Lung (tissue), 12 donors: Measurements from ENCODE around the gene PTCH2. TPM values are rescaled to one million over a fixed set of nuclear protein-coding genes. Genes with fewer than 3 reads are reported as not detected.

Experiments used
- ATAC-seq: fragments of 200-7000 bp; cut with Tn5 transposase; one replicate; pipeline ENCODE4 v1.9.1; 2020; ENCODE audit warnings: moderate number of reproducible peaks; ENCODE audit not compliant: insufficient read depth, low FRiP score
- DNase-seq, 3 donors: peaks; one replicate each; pipeline ENCODE4 v3.0.0-alpha.2; 2013 to 2017
- H3K27ac ChIP-seq, 2 donors: one replicate each; pipeline ENCODE4 v1.5.1; 2013; ENCODE audit warnings: mild to moderate bottlenecking in 2 of 2, moderate library complexity in 2 of 2, control low read depth in 1 of 2, inconsistent platforms in 1 of 2, low read depth in 1 of 2, low read length in 1 of 2
- H3K27me3 ChIP-seq, 3 donors: one replicate each; pipeline ENCODE4 v1.5.1; 2013; ENCODE audit warnings: low read length in 2 of 3; ENCODE audit not compliant: control insufficient read depth in 3 of 3, insufficient read depth in 3 of 3
- H3K36me3 ChIP-seq, 4 donors: one replicate each; pipeline ENCODE4 v1.5.1; 2013; ENCODE audit warnings: low read length in 4 of 4, mild to moderate bottlenecking in 1 of 4, moderate library complexity in 1 of 4; ENCODE audit not compliant: control insufficient read depth in 4 of 4, insufficient read depth in 4 of 4
- H3K4me1 ChIP-seq, 5 donors: one replicate each; pipeline ENCODE4 v1.5.1; 2013; ENCODE audit warnings: low read length in 5 of 5, mild to moderate bottlenecking in 2 of 5, moderate library complexity in 1 of 5; ENCODE audit not compliant: control insufficient read depth in 5 of 5, insufficient read depth in 5 of 5
- H3K4me3 ChIP-seq: one replicate; pipeline ENCODE4 v1.5.1; 2013; ENCODE audit warnings: mild to moderate bottlenecking, control low read depth, moderate library complexity
- H3K9ac ChIP-seq, 2 donors: one replicate each; pipeline ENCODE4 v1.5.1; 2013; ENCODE audit warnings: low read length in 2 of 2, control low read depth in 1 of 2; ENCODE audit not compliant: insufficient read depth in 1 of 2
- H3K9me3 ChIP-seq, 4 donors: one replicate each; pipeline ENCODE4 v1.5.1; 2013; ENCODE audit warnings: low read length in 3 of 4, mild to moderate bottlenecking in 1 of 4, moderate library complexity in 1 of 4; ENCODE audit not compliant: control insufficient read depth in 4 of 4, insufficient read depth in 3 of 4
- CTCF ChIP-seq: IDR thresholded peaks from 2 replicates; pipeline ENCODE4 v1.5.1; 2012; ENCODE audit warnings: mild to moderate bottlenecking; ENCODE audit errors: control extremely low read depth, extremely low read depth
- WGBS, 2 donors: extraction: QIAGEN DNeasy Blood & Tissue Kit; methylation state at CpG; one replicate each; pipeline ENCODE4 v1.1.7; 2013; 5-methylcytosine and 5-hydroxymethylcytosine counted together
- polyA plus RNA-seq, 2 donors: library from polyadenylated mRNA; stranded (reverse); fragments of 200-250 nt; gene quantifications; one replicate each; pipeline ENCODE4 v1.2.1, GENCODE V29; 2013
- total RNA-seq, 2 donors: library from RNA; depleted of rRNA in 1 of 2; stranded (reverse); fragments of >200 nt in 1 of 2; gene quantifications; one replicate each; pipeline ENCODE4 v1.2.1, GENCODE V29; 2014 to 2021
- donor health status: control.
- donor health status: control.
- donor health status: Bipolar disorder and iron deficiency.
- donor health status: healthy.
- donor health status: DM: yes; HTN: yes; CAD: no.

PTCH2 gene
- total and polyA plus RNA-seq, 4 donors = 0.37 to 1.7 (median 0.66) TPM

GRCh38 chr1:44792736-44793502, 50.1 kb downstream of the PTCH2 start:
- ATAC-seq = no peak
- Histone ChIP-seq H3K4me3 (no peak overlapping the region), H3K9ac (no peak overlapping the region), H3K27ac (peak overlapping the region in 1 of 2 donors; percentile 11), H3K27me3 (no peaks in the 10 kb centered on the region), H3K36me3 (no peaks in the 10 kb centered on the region), H3K9me3 (no peaks in the 10 kb centered on the region), H3K4me1 (no peaks in the 10 kb centered on the region)
- DNase-seq = no peak
- WGBS, 2 donors = 85 to 91% methylated on average over 9 of the region's 9 CpGs
- no peak for TF ChIP-seq CTCF

- ATAC-seq (no peak), DNase-seq (no peak)
- no peaks in the 10 kb centered on the region for H3K27me3 ChIP-seq
- no peak overlapping the region for H3K4me3 ChIP-seq
- H3K4me1 ChIP-seq = peaks cover 0 to 2% (median 0%) of the 10 kb centered on the region in 5 donors
- no peaks in the 10 kb centered on the region for H3K36me3 ChIP-seq
- H3K27ac ChIP-seq = no peak overlapping the region
- 76 to 77% methylated on average over 7 of the region's 7 CpGs for WGBS, 2 donors
- no peak for TF ChIP-seq CTCF
- H3K9me3 ChIP-seq = no peaks in the 10 kb centered on the region
- no peak overlapping the region for H3K9ac ChIP-seq
Measured at GRCh38 chr1:44790968-44791801, 51.9 kb downstream of the PTCH2 start.

GRCh38 chr1:44788120-44788860, 54.8 kb downstream of the PTCH2 start, which contains the start of gene BEST4:
TSS of gene BEST4 (minus strand) at chr1:44788170. CDS start at chr1:44787705, 465 bp downstream.
- DNase-seq (no peak), ATAC-seq (no peak)
- no peak for TF ChIP-seq CTCF
- no peaks in the 10 kb centered on the region for H3K36me3 ChIP-seq
- H3K27ac ChIP-seq = peak within 1 kb of the TSS in 1 of 2 donors; percentile 36
- no peaks in the 10 kb centered on the region for H3K9me3 ChIP-seq
- H3K9ac ChIP-seq = no peak within 1 kb of the TSS
- H3K4me3 ChIP-seq = no peak within 1 kb of the TSS
- H3K4me1 ChIP-seq = peaks cover 5 to 28% (median 8%) of the 10 kb centered on the region in 5 donors
- WGBS, 2 donors = 83 to 88% methylated on average over 9 of the region's 9 CpGs
- no peaks in the 10 kb centered on the region for H3K27me3 ChIP-seq
